Measurements from ENCODE around the gene SEZ6.
A peak's percentile ranks its signal among the peaks of the same experiment; 100 is the strongest.

The SEZ6 gene, protein sequence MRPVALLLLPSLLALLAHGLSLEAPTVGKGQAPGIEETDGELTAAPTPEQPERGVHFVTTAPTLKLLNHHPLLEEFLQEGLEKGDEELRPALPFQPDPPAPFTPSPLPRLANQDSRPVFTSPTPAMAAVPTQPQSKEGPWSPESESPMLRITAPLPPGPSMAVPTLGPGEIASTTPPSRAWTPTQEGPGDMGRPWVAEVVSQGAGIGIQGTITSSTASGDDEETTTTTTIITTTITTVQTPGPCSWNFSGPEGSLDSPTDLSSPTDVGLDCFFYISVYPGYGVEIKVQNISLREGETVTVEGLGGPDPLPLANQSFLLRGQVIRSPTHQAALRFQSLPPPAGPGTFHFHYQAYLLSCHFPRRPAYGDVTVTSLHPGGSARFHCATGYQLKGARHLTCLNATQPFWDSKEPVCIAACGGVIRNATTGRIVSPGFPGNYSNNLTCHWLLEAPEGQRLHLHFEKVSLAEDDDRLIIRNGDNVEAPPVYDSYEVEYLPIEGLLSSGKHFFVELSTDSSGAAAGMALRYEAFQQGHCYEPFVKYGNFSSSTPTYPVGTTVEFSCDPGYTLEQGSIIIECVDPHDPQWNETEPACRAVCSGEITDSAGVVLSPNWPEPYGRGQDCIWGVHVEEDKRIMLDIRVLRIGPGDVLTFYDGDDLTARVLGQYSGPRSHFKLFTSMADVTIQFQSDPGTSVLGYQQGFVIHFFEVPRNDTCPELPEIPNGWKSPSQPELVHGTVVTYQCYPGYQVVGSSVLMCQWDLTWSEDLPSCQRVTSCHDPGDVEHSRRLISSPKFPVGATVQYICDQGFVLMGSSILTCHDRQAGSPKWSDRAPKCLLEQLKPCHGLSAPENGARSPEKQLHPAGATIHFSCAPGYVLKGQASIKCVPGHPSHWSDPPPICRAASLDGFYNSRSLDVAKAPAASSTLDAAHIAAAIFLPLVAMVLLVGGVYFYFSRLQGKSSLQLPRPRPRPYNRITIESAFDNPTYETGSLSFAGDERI

DNA sequence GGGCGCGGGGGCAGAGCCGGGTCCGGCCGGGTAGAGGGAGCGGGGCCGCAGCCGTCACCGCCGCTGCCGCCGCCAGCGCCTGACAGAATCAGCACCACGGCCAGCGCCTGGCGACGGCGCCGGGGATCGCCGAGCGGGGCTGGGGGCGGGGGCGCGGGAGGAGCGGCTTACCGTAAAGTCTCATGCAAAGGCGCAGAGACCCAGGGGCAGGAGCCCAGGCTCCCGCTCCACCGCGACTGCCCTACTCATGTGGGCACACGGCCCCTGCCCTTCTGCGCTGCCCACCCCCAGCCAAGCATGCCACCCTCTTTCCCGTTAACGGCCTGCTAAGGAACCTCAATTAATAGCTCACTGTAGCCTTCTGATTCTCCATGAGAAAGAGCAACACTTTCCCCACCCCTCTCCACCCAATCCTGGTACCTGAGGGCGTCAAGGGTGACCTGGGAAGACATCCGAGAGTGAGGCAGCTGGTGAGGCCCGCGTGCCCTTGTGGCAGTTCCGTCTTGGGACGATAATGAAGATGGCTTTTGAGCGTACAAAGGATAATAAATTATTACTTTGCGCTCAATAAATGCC, at the start of gene SEZ6:
Gene SEZ6 (minus strand): TSS at position 98 of the 576 bp plus-strand sequence. CDS start 164 bp downstream, outside the sequence.
- DNase-seq (ENCODE audit: low read depth in 1 of 2, low spot score in 1 of 2): peak; percentile 48

DNA sequence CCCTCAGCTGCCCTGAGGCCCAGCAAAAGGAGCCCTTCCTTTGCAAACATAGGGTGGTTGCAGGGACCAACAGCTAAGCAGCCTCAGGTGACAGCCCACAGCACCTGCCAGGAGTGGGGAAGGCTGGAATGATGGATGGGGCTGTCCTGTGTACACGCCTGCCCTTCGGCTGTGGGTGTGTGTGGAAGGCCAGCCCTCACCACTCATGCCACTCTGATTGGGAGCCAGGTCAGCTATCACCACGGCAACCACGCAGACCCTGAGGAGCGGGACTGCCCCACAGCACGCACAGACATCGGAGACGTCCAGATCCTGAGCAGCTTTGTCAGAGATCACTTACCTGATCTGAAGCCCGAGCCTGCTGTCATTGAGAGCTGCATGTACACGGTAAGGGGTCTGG, 49.0 kb upstream of the SEZ6 start:
- DNase-seq (ENCODE audit: low read depth in 1 of 2, low spot score in 1 of 2): no peak

DNA sequence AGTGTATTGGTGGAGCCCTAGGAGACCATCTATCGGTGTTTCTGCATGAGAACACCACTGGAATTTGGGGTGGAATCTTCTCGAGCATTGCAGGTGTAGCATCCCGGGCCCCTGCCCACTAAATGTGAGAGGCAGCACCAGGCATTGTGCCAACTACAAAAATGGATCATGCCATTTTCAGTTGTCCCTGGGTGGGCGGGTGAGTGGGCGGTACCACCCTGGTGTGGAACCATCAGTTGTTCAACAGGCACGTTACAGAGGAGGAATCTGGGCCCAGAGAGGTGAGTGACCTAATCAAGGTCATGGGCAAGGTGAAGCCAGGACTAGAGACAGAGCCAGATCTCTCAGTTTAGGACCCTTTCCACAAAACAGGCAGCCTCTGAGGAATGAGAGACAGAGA, 45.9 kb upstream of the SEZ6 start:
- no peak for DNase-seq (ENCODE audit: low read depth in 1 of 2, low spot score in 1 of 2)

- no peak for DNase-seq (ENCODE audit: low read depth in 1 of 2, low spot score in 1 of 2)
Measured at GRCh38 chr17:29051194-29051593, 45.4 kb upstream of the SEZ6 start.

DNA sequence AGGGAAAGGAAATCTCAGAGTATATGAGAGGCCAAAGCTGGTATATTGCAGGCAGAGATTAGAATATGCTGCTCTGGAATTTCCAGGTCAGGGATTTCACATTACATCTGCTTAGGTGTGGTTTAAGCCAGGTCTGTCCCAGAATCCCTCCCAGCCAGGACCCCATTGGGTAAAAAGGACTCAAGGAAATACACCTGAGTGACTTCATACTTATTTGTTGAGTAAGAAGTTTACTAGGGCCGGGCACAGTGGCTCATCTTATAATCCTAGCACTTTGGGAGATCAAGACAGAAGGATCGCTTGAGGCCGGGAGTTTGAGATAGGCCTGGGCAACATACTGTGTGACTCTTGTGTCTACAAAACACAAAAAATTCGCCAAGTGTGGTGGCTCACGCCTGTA, 44.3 kb upstream of the SEZ6 start:
- DNase-seq (ENCODE audit: low read depth in 1 of 2, low spot score in 1 of 2): no peak

- DNase-seq (ENCODE audit: low read depth in 1 of 2, low spot score in 1 of 2): no peak
Measured at GRCh38 chr17:29049541-29050145, 43.8 kb upstream of the SEZ6 start.

DNA sequence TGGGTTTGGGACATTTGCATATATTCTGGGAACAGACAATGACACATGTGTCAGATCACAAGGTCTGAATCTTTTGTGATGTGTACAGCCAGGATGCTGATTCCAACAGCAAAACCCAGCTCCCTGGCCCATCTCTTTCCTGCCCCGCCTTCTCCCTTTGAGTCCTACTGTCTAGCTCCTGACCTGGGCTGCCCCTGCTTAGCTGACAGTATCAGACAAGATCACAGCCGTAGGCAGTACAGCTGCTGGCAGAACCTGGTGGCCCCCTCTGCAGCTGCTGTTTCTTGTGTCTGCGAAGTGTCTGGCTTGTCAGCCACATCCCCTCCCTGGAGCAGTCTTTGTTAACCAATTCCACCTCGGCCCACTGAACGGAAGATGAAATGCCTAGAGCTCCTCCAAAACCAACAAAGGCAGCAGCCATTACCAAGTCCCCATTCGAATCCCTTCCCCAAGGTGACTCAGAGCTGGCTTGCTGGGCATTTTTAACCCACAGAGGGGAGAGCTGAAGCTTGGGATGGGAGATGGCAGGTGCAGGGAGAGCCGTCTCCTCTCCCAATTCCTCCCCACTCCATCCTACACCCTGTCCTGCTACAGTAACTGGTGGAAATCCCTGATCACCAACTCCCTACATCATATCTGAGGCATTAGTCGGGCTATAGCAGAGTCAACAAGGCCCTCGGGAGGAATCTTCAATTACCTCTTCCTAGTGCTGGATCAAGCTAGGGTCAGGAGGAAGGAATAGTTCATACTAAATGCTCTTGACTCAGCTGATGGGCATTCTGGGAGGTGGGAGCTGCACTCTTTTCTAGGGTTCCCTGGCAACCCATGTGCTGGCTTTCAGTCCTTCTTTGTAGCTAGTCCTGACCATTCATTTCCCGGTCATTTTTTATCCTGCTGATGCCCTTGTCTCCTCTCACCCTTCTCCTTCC, 42.9 kb upstream of the SEZ6 start:
- DNase-seq (ENCODE audit: low read depth in 1 of 2, low spot score in 1 of 2): no peak

DNA sequence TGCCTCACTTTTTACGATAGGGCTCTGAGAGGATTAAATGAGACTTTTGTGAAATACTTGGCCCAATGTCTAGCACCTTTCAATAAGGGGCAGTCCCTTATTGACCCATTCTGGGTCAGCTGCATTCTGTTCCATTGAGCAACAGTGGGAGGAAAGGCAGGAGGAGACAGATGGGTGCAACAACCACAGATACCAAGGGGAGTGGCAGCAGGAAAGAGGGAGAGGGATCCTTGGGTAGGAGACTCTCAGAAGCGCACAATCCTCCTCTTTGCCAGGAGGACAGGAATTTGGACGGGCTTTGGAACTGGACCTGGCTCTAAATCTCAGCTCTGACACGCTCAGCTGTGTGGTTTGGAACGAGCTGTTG, 40.6 kb upstream of the SEZ6 start:
- DNase-seq (ENCODE audit: low read depth in 1 of 2, low spot score in 1 of 2): no peak

GRCh38 chr17:29045734-29046472, 40.1 kb upstream of the SEZ6 start:
- DNase-seq (ENCODE audit: low read depth in 1 of 2, low spot score in 1 of 2): no peak

- no peak for DNase-seq (ENCODE audit: low read depth in 1 of 2, low spot score in 1 of 2)
Measured at GRCh38 chr17:29045026-29045425, 39.2 kb upstream of the SEZ6 start.

DNA sequence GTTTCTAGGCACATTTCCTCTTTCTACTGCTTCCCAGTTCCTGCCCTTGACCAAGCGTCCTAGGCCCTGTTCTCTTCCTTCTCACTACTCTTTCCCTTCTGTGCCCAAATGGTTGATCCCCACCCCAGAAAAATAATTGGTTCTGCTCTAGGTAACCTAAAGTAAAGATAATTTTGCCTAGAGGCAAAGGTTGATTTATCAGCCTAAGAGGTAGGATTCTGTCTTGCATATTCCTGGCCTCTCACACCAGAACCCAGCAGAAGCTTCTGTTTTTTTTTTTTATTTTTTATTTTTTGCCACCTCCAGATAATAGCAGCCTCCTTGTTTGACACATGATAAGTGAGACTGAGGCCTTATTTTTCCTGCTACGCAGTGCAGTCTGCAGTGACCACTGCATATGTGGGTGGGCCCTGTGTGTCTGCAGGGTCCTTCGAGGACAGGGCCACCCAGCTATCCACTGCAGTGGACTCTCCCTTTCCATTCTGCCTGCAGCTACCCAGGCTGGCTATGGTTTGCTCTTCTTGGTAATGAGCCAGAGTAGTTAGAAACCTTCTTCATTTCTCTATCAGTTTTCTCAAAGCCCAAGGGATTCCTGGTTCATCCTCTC, 37.8 kb upstream of the SEZ6 start:
- no peak for DNase-seq (ENCODE audit: low read depth in 1 of 2, low spot score in 1 of 2)

- no peak for DNase-seq (ENCODE audit: low read depth in 1 of 2, low spot score in 1 of 2)
Measured at GRCh38 chr17:29042679-29043538, 37.1 kb upstream of the SEZ6 start, which contains the start of gene PIPOX. PIPOX (plus strand) TSS chr17:29043141; CDS start chr17:29043226, 85 bp downstream.

DNA sequence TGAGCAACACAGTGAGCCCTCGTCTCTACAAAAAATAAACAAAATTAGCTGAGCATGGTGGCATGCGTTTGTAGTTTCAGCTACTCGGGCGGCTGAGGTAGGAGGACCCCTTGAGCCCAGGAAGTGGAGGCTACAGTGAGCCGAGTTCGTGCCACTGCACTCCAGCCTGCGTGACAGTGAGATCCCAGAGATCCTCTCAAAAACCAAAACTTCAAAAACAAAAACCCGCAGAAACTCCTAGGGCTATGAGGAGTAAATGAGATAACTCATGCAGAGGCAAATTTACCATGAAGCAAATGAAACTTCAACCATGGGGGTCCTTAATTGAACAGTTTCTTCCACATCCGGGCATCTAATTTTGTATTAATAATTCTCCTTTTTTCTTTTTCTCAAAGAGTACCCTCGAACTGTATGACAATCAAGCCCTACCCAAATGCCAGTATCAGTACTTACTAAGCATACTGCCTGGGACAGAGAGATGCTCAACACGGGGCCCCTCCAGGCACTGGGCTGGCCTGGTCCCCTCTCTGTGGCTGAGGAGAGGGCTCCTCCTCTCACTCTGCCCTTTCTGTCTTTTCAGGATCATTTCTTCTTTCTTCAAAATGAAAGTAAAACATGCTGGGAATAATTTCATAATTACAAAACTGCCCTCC, 36.3 kb upstream of the SEZ6 start:
- DNase-seq (ENCODE audit: low read depth in 1 of 2, low spot score in 1 of 2): no peak

DNA sequence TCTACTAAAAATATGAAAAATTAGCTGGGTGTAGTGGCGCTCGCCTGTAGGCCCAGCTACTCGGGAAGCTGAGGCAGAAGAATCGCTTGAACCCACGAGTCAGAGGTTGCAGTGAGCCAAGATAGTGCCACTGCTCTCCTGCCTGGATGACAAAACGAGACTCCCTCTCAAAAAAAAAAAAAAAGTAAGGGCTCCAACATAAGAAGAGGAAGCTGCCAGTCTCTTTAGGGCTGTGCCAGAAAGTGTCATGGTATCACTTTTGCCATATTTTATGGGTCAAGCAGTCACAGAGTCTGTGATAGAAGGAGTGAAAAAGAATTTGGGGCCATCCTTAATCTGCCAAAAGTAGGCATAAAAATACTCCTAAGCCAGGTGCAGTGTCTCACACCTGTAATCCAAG, 35.7 kb upstream of the SEZ6 start:
- DNase-seq (ENCODE audit: low read depth in 1 of 2, low spot score in 1 of 2): no peak

DNA sequence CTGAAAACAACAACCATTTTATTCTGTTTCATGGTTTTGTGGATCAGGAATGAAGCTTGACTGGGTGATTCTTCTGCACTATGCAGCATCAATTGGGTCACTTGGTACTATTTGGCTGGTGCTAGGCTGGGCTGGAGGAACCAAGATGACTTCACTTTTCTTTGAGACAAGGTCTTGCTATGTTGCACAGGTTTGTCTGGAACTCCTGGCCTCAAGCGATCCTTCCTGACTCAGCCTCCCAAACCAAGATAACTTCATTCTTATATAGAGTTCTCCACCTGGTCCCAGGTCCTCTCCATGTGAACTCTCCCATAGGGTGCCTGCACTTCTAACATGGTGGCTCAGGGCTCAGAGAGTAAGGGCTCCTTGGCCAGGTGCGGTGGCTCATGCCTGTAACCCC, 35.3 kb upstream of the SEZ6 start:
- no peak for DNase-seq (ENCODE audit: low read depth in 1 of 2, low spot score in 1 of 2)

DNA sequence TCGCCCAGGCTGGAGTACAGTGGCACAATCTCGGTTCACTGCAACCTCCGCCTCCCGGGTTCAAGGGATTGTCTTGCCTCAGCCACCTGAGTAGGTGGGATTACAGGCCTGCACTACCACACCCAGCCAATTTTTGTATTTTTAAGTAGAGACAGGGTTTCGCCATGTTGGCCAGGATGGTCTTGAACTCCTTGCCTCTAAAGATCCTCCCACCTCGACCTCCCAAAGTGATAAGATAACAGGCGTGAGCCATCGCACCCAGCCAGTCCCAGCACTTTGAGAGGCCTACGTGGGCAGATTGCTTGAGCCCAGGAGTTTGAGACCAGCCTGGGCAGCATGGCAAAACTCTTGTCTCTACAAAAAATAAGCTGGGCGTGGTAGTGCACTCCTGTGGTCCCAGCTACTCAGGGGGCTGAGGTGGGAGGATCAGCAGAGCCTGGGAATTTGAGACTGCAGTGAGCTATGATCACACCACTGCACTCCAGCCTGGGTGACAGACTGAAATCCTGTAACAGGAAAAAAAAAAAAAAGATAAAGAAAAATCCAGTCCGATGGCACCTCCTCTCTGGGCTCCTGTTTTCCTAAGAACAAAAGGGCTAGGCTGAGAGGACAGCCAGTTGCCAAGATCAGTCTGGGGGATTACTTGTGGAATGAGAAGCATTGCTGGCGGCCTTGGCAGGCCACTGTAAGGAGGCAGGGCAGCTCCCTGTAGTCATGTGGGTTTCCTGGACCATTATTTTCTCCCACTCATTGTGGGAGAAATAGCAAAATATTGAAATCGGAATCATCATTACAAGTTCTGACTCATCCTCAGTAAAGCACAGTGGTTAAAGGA, 34.1 kb upstream of the SEZ6 start:
- no peak for DNase-seq (ENCODE audit: low read depth in 1 of 2, low spot score in 1 of 2)

Measured in activated CD4-positive, alpha-beta T cell treated with anti-CD3 and anti-CD28 coated beads, Interleukin-2, amount 50 U/mL, for 24 hours (primary cell).